Fibroblast of peridontal ligament (primary cell): Measurements from ENCODE around the gene MOSMO.
A peak's percentile ranks its signal among the peaks of the same experiment; 100 is the strongest.
"Not testable (repeated sequence)": the region's sequence is repeated elsewhere in the genome, so short reads cannot be mapped to it uniquely, and the experiment has no call there.

Experiments
- DNase-seq: peaks from one replicate; pipeline ENCODE4 v3.0.0-alpha.2; 2010; ENCODE audit errors: extremely low read depth

The MOSMO gene

DNA sequence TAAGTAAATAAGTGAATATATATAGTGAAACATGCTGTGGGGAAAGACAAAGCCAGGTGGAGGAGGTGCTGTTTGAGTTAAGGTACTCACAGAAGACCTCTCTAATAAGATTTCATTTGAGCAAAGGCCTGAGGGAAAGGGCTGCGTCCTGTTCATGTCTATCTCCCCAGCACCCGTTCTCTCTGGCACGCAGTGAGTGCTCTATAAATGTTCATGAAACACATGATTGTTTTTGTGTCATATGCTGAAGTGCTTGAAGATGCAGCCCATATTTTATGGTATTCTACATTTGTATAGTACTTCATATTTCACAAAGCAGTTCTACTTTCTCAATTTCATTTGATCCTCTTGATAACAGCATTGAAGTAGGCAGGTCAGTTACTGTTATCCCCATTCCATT, 85.4 kb downstream of the MOSMO start:
- DNase-seq, result no peak

DNA sequence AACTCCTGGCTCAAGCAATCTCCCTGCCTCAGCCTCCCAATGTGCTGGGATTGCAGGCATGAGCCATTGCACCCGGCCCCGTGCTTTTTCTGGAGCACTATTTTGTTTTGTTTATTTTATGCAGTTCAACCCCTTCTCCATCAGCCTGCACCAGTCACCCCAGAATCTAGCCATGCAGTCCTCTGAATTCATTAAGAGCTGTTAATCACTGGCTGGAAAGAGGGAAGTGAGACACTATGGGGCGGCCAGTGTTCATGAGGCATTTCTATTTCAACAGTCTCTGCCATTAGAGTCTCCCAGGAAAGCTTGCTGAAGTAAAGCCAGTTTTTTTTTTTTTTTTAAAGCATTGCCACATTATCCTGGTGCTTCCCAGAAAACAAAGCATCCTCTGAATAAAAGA, 86.1 kb downstream of the MOSMO start:
- no peak for DNase-seq

DNA sequence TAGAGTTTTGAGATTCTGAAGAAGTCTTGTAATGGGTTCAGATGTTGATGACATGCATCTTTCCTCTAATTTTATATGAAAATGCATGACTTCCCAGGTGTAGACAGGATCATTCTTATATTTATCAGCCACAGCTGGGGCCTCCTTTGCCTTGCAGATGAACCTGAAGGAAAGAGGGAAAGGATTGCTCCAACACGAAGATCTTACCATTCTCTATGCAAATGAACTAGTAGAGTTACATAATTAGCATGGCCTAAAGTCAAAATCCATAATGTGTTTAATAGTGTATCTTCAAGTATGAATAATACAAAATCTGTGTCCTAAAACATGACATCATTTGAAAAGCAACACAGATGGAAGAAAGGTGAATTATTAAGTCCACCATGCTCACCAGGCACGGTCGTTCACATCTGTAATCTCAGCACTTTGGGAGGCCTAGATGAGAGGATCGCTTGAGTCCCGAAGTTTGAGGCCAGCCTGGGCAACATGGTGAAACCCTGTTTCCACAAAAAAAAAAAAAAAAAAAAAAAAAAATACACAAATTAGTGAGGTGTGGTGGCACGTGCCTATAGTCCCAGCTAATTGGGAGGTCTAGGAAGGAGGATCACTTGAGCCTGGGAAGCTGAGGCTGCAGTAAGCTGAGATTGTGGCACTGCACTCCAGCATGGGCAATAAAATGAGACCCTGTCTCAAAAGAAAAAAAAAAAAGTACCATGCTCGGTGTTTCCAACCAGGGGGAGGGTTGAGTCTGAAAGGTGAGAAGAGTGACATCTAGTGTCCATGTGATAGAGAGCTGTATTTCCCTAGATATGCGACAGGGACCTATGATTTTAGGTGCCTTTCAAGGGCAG, 90.7 kb downstream of the MOSMO start:
- DNase-seq, result peak; percentile 54

DNA sequence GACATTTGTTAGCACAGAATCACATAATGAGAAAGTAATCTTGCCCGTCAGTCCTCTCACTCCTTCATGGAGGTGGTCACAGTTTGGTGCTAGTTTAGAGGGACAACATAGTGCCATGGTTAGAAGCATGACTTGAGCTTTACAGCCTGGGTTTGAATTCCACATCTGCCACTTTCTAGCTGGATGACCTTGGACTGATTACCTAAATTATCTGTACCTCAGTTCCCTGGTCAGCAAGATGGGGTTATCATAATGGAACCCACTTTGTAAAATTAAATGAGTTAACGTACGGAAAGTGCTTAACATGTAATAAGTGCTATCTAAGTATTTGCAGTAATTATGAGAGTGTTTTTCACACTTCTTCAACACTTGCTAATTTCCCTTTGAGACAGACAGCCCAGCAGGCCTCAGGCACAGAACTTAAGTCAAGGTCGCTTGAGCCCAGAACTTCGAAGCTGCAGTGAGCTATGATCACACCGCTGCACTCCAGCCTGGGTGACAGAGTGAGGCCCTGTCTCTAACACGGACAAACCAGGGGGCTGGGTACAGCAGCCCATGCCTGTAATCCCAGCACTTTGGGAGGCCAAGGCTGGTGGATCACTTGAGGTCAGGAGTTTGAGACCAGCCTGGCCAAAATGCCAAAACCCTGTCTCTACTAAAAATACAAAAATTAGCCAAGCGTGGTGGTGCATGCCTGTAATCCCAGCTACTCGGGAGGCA, 91.5 kb downstream of the MOSMO start:
- DNase-seq, result no peak

DNA sequence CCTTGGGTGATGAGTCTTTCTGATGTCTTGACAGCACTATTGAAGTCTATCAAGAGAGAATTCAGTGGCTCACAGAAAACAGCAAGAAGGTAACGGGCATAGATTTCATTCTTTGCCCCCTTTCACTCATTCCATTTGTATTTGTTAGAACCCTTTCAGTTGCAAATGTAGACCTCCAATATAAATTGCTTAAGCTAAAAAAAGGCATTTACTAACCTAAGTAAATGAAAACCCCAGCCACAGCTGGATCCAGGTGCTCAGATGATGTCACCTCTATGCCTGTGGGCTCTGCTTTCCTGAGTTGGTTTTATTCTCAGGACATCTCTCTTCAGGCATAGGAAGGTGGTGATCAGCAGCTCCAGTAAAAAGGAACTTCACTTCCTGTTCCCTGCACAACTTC, 95.5 kb downstream of the MOSMO start:
- DNase-seq, result no peak

- DNase-seq, result no peak
Measured at GRCh38 chr16:22109258-22109898, 101.5 kb downstream of the MOSMO start.

DNA sequence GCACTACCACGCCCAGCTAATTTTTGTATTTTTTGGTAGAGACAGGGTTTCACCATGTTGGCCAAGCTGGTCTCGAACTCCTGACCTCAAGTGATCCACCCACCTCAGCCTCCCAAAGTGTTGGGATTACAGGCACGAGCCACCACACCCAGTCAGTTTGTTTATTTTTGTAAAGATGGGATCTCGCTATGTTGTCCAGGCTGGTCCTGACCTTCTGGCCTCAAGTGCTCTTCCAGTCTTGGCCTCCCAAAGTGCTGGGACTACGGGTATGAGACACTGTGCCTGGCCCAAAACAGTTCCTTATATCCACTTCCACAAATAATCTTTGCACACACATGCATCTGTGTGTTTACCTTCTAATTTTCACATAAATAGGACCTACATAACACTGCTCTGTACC, 103.7 kb downstream of the MOSMO start:
- not testable (repeated sequence) for DNase-seq

GRCh38 chr16:22116095-22116700, 108.3 kb downstream of the MOSMO start:
- no peak for DNase-seq

- no peak for DNase-seq
Measured at GRCh38 chr16:22117609-22118008, 109.7 kb downstream of the MOSMO start.

- no peak for DNase-seq
Measured at GRCh38 chr16:22120440-22120839, 112.5 kb downstream of the MOSMO start.

- no peak for DNase-seq
Measured at GRCh38 chr16:22122239-22122638, 114.3 kb downstream of the MOSMO start.

DNA sequence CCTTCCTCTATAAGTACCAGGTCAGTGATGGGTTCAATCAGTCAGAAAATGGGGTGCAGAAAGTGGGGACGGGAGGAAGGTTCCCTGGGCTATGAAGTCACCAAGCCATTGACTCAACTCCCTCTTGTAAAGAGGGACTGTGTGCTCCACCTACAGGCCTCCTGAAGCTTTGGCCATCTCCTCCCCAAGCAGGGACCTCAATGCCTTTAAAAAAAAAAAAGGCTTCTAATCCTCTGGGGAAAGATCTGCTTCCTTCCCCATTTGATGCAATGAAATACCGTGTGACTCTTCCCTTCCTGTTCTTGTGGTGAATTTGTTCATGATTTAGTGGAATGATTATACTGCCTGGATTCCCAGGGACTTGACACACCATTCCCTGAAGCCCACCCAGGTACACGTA, 115.2 kb downstream of the MOSMO start:
- no peak for DNase-seq

DNA sequence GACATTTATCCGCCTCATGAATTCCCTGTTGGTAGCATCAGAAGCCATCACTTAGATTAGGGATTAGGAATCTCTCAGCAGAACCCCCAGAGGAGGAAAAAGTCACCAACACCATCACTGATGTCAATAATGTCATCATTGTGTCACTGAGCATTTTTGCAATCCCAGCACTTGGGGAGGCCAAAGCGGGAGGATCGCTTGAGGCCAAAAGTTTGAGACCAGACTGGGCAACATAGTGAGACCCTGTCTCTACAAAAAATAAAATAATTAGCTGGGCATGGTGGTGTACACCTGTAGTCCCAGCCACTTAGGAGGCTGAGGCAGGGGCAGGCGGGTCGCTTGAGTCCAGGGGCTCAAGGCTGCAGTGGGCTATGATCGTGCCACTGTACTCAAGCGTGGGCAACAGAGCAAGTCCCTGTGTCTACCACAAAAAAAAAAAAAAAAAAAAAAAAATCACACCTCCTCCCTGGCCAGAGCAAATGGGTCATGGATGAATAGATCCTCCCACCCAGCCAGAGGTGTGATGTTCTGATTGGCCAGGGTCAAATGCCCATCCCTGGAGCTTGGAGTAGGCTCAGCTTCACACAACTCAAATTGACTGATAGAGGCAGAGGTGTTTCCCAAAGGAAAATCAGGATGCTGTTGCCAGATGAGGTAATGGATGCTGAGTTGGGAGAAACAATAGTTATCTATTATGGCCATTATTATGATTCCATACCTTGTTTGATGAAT, 116.0 kb downstream of the MOSMO start:
- no peak for DNase-seq

DNA sequence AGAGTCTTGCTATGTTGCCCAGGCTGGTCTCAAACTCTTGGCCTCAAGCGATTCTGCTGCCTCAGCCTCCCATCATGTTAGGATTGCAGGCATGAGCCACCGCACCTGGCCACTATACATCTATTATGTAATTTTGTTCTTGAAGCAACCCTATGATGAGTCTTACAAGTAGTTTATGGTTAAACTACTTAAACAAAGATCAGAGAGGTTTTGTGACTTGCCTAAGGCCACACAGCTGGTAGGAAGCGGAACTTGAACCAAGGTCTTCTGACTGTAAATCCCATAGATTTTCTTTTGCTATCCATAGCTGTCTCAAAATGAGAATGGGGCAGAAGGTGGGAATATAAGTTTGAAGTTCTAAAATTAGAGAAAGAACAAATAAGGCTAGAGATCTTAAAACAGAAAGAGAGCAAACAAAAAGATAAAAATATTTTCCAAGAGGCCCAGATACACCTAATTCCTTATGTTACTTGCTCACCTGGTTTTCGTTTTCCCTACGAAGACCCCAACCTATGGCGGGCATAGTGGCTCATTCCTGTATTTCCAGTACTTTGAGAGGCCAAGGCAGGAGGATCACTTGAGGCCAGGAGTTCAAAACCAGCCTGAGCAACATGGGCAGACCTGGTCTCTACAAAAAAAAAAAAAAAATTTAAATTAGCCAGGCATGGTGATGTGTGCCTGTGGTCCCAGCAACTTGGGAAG, 116.8 kb downstream of the MOSMO start:
- no peak for DNase-seq

DNA sequence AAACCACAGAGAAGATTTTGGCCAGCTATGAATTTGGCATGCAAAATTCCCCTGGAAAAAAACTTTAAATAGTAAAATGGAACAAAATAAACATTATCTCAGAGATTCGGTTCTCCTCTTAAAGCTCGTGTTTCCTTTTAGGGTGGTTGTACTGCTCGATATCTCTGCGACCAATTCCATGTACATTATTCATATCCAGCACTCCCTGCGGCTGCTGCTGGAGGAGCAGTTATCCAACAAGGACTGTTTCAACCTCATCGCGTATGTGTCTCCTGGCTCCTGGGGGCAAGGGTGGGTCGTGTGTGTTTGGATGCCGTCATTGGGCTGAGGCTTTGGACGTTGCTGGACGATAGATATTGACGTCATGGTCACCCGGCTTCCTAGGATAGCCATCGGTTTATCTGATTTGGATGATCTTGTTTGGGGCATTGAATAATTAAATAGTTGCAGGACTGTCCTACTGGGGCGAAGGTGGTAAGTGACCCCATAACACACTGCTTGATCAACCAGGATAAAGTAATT, 118.2 kb downstream of the MOSMO start:
- peak; percentile 15 for DNase-seq

GRCh38 chr16:22128537-22128936, 120.6 kb downstream of the MOSMO start:
- not testable (repeated sequence) for DNase-seq

- DNase-seq, result no peak
Measured at GRCh38 chr16:22130528-22130927, 122.6 kb downstream of the MOSMO start.

DNA sequence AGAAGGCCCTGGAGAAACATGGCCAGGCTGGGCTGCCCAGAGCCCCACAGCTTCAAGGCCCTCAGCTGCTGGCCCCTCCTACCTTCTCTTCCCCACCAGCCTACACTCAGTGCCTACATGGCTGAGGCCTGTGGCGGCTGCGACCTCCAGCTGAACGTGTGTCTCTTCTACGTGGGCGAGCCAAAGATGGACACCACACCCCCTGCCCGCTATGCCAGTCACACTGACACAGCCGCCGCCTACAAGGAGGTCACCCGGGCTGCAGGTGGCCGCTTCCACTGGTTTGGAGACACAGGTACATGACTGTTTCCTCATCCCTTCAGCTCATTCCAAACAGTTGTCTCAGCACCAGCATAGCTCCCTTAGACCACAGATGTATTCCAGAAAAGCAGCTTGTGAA, 124.9 kb downstream of the MOSMO start:
- no peak for DNase-seq
